GM10248 (cell line): ENCODE data around the gene DOCK1.

Experiments
- CTCF ChIA-PET: fragments of 300-600 bp; sonication (Branson Sonifier 250); formaldehyde crosslinking; extraction: SDS; loops from one replicate; lab custom pipeline; 2021; ENCODE audit warnings: antibody characterized with exemption; lab: Yijun Ruan, JAX
- POLR2A ChIA-PET: fragments of 350-650 bp; sonication (Branson Sonifier 250); formaldehyde crosslinking; extraction: SDS; loops from one replicate; lab custom pipeline; 2020; ENCODE audit warnings: antibody characterized with exemption; lab: Yijun Ruan, JAX
- DNase-seq: peaks from one replicate; pipeline ENCODE4 v3.0.0; 2012; ENCODE audit errors: extremely low spot score
- CTCF ChIP-seq: IDR thresholded peaks from 2 replicates; pipeline ENCODE4 v1.5.1; 2012; ENCODE audit warnings: mild to moderate bottlenecking, low read depth; ENCODE audit errors: extremely low read depth, missing control alignments, control extremely low read depth

The DOCK1 gene

GRCh38 chr10:127368101-127368500, 462.9 kb downstream of the DOCK1 start:
- ChIA-PET CTCF (interaction anchor here (1.0 kb wide), 2 partner anchors 13 to 25 kb away, joined by 3 to 4 read pairs; no protein-coding TSS in a partner anchor), POLR2A (no interaction called here)
- TF ChIP-seq CTCF, result no peak
- DNase-seq, result no peak

- TF ChIP-seq CTCF, result no peak
- POLR2A ChIA-PET, result no interaction called here
- DNase-seq, result no peak
- CTCF ChIA-PET, result interaction anchor here (1.0 kb wide), 1 partner anchor 12 kb away, joined by 4 read pairs; no protein-coding TSS in a partner anchor
These were observed 463.7 kb downstream of the DOCK1 start for GRCh38 chr10:127368929-127369328.

DNA sequence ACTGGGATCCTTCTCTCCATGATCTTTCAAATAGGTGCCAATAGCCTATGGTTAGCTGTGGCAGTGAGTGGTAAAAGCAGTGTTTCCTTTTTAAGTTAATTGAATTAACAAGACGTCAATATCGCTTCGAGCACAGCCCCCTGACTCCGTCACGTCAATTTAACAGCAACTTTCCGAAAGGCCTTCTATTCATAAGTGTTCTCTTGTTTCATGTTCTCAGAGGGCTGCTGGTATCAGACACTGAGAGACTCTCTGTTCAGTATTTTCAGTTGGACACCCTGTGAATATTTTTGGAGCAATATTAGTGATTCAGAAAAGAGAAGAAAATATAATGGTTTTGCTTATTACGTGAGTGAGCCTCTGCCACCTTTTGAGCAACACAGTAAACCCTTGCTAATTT, 465.4 kb downstream of the DOCK1 start:
- DNase-seq, result no peak
- POLR2A ChIA-PET, result no interaction called here
- CTCF ChIA-PET, result interaction anchor here (1.6 kb wide), 1 partner anchor 12 kb away, joined by 3 read pairs; no protein-coding TSS in a partner anchor
- no peak for TF ChIP-seq CTCF

DNA sequence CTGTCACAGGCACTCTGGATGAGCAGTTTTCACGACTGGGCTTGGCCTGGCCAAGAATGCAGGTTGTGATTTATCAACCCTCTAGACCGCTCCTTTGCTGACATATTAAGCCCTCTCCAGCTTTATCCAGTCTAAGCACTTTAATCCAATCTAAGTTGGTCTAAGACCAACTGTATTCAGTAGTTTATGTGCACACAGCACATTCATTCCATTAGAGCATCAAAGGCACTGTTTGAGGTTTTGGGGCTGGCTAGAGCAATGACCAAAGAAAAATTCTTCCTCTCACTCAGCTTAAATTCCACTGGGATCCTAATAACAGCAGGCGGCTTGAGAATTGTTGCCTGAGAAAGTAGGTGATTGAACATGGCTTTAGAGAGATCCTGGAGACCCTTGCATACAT, 467.1 kb downstream of the DOCK1 start:
- POLR2A ChIA-PET, result no interaction called here
- DNase-seq, result no peak
- no peak for TF ChIP-seq CTCF
- CTCF ChIA-PET, result no interaction called here

DNA sequence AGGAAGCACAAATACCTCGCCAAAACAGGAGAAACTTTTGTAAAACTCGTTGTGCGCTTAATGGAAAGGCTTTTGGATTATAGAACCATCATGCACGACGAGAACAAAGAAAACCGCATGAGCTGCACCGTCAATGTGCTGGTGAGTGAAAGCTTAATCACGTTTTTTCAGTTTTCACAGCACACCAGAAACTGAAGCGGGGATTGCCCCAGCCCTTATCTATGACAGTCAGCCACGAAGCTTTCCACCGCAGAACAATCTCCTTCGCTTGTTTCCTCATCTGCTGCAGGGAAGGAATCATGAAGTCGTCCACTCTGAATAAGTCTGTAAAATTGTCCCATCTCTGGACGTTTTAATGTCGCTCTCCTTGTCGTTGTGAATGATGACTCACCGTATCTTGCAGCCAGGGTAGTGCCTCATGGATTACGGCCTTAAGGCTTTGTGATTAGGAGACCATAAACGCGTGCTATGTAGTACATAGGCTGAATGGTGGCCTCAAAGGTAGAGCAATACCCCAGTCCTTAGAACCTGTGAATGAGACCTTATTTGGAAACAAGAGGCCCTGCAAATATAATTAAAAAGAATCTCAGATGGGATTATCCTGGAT, 468.9 kb downstream of the DOCK1 start:
- no peak for TF ChIP-seq CTCF
- ChIA-PET POLR2A (no interaction called here), CTCF (interaction anchor here (1.1 kb wide), 1 partner anchor 19 kb away, joined by 3 read pairs; no protein-coding TSS in a partner anchor)
- DNase-seq, result no peak

GRCh38 chr10:127374901-127375300, 469.7 kb downstream of the DOCK1 start:
- no peak for DNase-seq
- ChIA-PET POLR2A (no interaction called here), CTCF (no interaction called here)
- no peak for TF ChIP-seq CTCF
